ENCODE results near the gene SPATA3.

Gene SPATA3

GRCh38 chr2:231050018-231050901 lies 54.3 kb downstream of the SPATA3 start:
- DNase-seq (ENCODE audit: low read depth), result no peak

GRCh38 chr2:231051116-231051515 lies 55.2 kb downstream of the SPATA3 start:
- no peak for DNase-seq (ENCODE audit: low read depth)

- peak; percentile 59 for DNase-seq (ENCODE audit: low read depth)
Observed at GRCh38 chr2:231052494-231053451, 56.9 kb downstream of the SPATA3 start.

- DNase-seq (ENCODE audit: low read depth), result no peak
Observed at GRCh38 chr2:231053846-231054245, 57.9 kb downstream of the SPATA3 start.

- peak; percentile 94 for DNase-seq (ENCODE audit: low read depth)
Observed at GRCh38 chr2:231056453-231057416, 60.8 kb downstream of the SPATA3 start, which contains the start of gene PSMD1. Gene PSMD1 (plus strand): TSS chr2:231056867. CDS start chr2:231057026, 159 bp downstream.

- DNase-seq (ENCODE audit: low read depth), result no peak
Observed at GRCh38 chr2:231057590-231057989, 61.7 kb downstream of the SPATA3 start.

All from stimulated activated CD8-positive, alpha-beta memory T cell treated with anti-CD3 and anti-CD28 coated beads, Interleukin-15, amount 100 ng/mL, for 1 hour (primary cell).